Loucy (cell line): ENCODE results near the gene MAST4.

Experiments used
- H2AFZ ChIP-seq: fragments of 200-600 bp; sonication (generic); 2 replicates; pipeline ENCODE4 v1.6.0; 2016; ENCODE audit warnings: antibody characterized with exemption, mild to moderate bottlenecking, low read length, moderate library complexity
- H3F3A ChIP-seq: fragments of 200-600 bp; 2 replicates; pipeline ENCODE4 v1.6.0; 2016; ENCODE audit warnings: antibody characterized with exemption, low read depth, mild to moderate bottlenecking
- H3K27me3 ChIP-seq: fragments of 200-600 bp; sonication (generic); 2 replicates; pipeline ENCODE4 v1.6.1; 2014; ENCODE audit warnings: low read length, mild to moderate bottlenecking; ENCODE audit not compliant: insufficient read depth, poor library complexity, severe bottlenecking
- H3K36me3 ChIP-seq: fragments of 200-600 bp; sonication (generic); 2 replicates; pipeline ENCODE4 v1.6.1; 2016; ENCODE audit warnings: low read length; ENCODE audit not compliant: insufficient read depth
- H3K4me1 ChIP-seq: fragments of 200-600 bp; sonication (generic); 2 replicates; pipeline ENCODE4 v1.5.1; 2014; ENCODE audit warnings: low read length, mild to moderate bottlenecking; ENCODE audit not compliant: insufficient read depth, poor library complexity, severe bottlenecking
- H3K4me2 ChIP-seq: fragments of 200-600 bp; sonication (generic); 2 replicates; pipeline ENCODE4 v1.6.0; 2014; ENCODE audit warnings: antibody characterized with exemption, low read length, low read depth, mild to moderate bottlenecking; ENCODE audit not compliant: poor library complexity, severe bottlenecking
- H3K4me3 ChIP-seq: fragments of 200-600 bp; sonication (generic); 2 replicates; pipeline ENCODE4 v1.5.1; 2014; ENCODE audit warnings: low read length, mild to moderate bottlenecking, mixed read lengths; ENCODE audit not compliant: poor library complexity, severe bottlenecking
- H3K79me2 ChIP-seq: fragments of 200-600 bp; sonication (generic); 2 replicates; pipeline ENCODE4 v1.6.1; 2014; ENCODE audit warnings: low read length; ENCODE audit not compliant: insufficient read depth
- H3K9ac ChIP-seq: fragments of 200-600 bp; sonication (generic); 2 replicates; pipeline ENCODE4 v1.6.0; 2014; ENCODE audit warnings: mild to moderate bottlenecking, low read depth, low read length, moderate library complexity; ENCODE audit not compliant: poor library complexity, severe bottlenecking
- H3K9me2 ChIP-seq: fragments of 200-600 bp; sonication (generic); replicated peaks from 2 replicates; pipeline ENCODE4 v1.6.1; 2016; ENCODE audit warnings: low read depth, low read length, mixed read lengths
- H3K9me3 ChIP-seq: fragments of 200-600 bp; sonication (generic); 2 replicates; pipeline ENCODE4 v1.6.1; 2014; ENCODE audit warnings: mild to moderate bottlenecking, antibody characterized with exemption, low read length, low read depth; ENCODE audit not compliant: insufficient read depth
- H4K20me1 ChIP-seq: fragments of 200-600 bp; sonication (generic); 2 replicates; pipeline ENCODE4 v1.6.0; 2014; ENCODE audit warnings: antibody characterized with exemption, low read length, mild to moderate bottlenecking; ENCODE audit not compliant: insufficient read depth, poor library complexity, severe bottlenecking
- CTCF ChIP-seq: fragments of 200-600 bp; sonication (generic); conservative IDR thresholded peaks from 2 replicates; pipeline ENCODE4 v1.5.1; 2014; ENCODE audit warnings: mild to moderate bottlenecking, antibody characterized with exemption, low read length
- EZH2phosphoT487 ChIP-seq: fragments of 200-600 bp; IDR thresholded peaks from 2 replicates; pipeline ENCODE4 v1.6.1; 2018; ENCODE audit warnings: antibody characterized with exemption, mild to moderate bottlenecking, moderate library complexity, borderline replicate concordance

Gene MAST4

GRCh38 chr5:66704790-66705425 is 108.7 kb downstream of the MAST4 start:
- H4K20me1 ChIP-seq: no peaks in the 10 kb centered on the region
- no peak overlapping the region for H3K4me2 ChIP-seq
- H3K9ac ChIP-seq: no peak overlapping the region
- H3K36me3 ChIP-seq: no peaks in the 10 kb centered on the region
- H3K4me1 ChIP-seq: no peaks in the 10 kb centered on the region
- no peaks in the 10 kb centered on the region for H3K27me3 ChIP-seq
- no peaks in the 10 kb centered on the region for H3F3A ChIP-seq
- TF ChIP-seq CTCF: no peak
- no peak for TF ChIP-seq EZH2phosphoT487
- no peaks in the 10 kb centered on the region for H3K9me2 ChIP-seq
- no peak overlapping the region for H2AFZ ChIP-seq
- H3K4me3 ChIP-seq: no peak overlapping the region
- H3K79me2 ChIP-seq: no peaks in the 10 kb centered on the region
- H3K9me3 ChIP-seq: no peaks in the 10 kb centered on the region

- Histone ChIP-seq H3K4me1 (no peaks in the 10 kb centered on the region), H3K9ac (no peak overlapping the region), H3F3A (no peaks in the 10 kb centered on the region), H3K9me3 (no peaks in the 10 kb centered on the region), H3K27me3 (no peaks in the 10 kb centered on the region), H3K9me2 (no peaks in the 10 kb centered on the region), H3K4me2 (no peak overlapping the region), H3K36me3 (no peaks in the 10 kb centered on the region), H2AFZ (no peak overlapping the region), H4K20me1 (no peaks in the 10 kb centered on the region), H3K79me2 (no peaks in the 10 kb centered on the region), H3K4me3 (no peak overlapping the region)
- TF ChIP-seq EZH2phosphoT487 (no peak), CTCF (no peak)
These were observed 112.2 kb downstream of the MAST4 start for GRCh38 chr5:66708368-66708767.

GRCh38 chr5:66710557-66711088 is 114.4 kb downstream of the MAST4 start:
- Histone ChIP-seq H3K9ac (no peak overlapping the region), H3K36me3 (no peaks in the 10 kb centered on the region), H3F3A (no peaks in the 10 kb centered on the region), H3K4me3 (no peak overlapping the region), H2AFZ (no peak overlapping the region), H3K4me2 (no peak overlapping the region), H4K20me1 (no peaks in the 10 kb centered on the region), H3K79me2 (no peaks in the 10 kb centered on the region), H3K4me1 (no peaks in the 10 kb centered on the region), H3K9me2 (no peaks in the 10 kb centered on the region), H3K27me3 (no peaks in the 10 kb centered on the region), H3K9me3 (no peaks in the 10 kb centered on the region)
- no peak for TF ChIP-seq EZH2phosphoT487
- no peak for TF ChIP-seq CTCF
